HCT116 (cell line): Measurements from ENCODE around the gene SNPH. TPM values are rescaled to one million over a fixed set of nuclear protein-coding genes. Genes with fewer than 3 reads are reported as not detected.

ENCODE experiments used
- ATAC-seq: fragments of 200-7000 bp; cut with Tn5 transposase; 2 replicates; pipeline ENCODE4 v1.9.1; 2020; ENCODE audit warnings: mild to moderate bottlenecking, moderate library complexity
- BruUV-seq: library from RNA; stranded (reverse); fragments of 400-500 nt; replicated peaks from 2 replicates; lab custom pipeline; 2021; lab: Mats Ljungman, UMichigan
- CTCF ChIA-PET: fragments of 300-600 bp; sonication (Branson Sonifier 250); formaldehyde crosslinking; loops from one replicate; lab custom pipeline; 2021; ENCODE audit warnings: antibody characterized with exemption; lab: Charles Lee
- POLR2A ChIA-PET: fragments of 300-600, 350-600 bp; sonication (Branson Sonifier 250); formaldehyde crosslinking; loops from one replicate; lab custom pipeline; 2021; ENCODE audit warnings: antibody characterized with exemption; lab: Charles Lee
- RAD21 ChIA-PET, 2 experiments: fragments of 300-600 bp; sonication (Branson Sonifier 250); formaldehyde crosslinking; loops; one replicate each; lab custom pipeline; 2023; ENCODE audit warnings: low total read pairs in 2 of 2; ENCODE audit not compliant: uncharacterized antibody in 2 of 2, unreplicated experiment in 2 of 2, low non-redundant PET in 1 of 2; lab: Charles Lee
- DNase-seq: peaks from one replicate; pipeline ENCODE4 v3.0.0-alpha.2; 2010; ENCODE audit warnings: low read depth, low spot score
- H2AFZ ChIP-seq: fragments of 200-600 bp; shearing (Covaris generic), sonication (generic); 2 replicates; pipeline ENCODE4 v1.6.1; 2017; ENCODE audit warnings: low read depth, mixed run types, mixed read lengths, antibody characterized with exemption, low read length; ENCODE audit not compliant: poor library complexity, severe bottlenecking
- H3K27ac ChIP-seq: 2 replicates; pipeline ENCODE4 v1.5.1; 2012; ENCODE audit warnings: low read depth, low read length
- H3K27me3 ChIP-seq: fragments of 200-600 bp; sonication (generic); 2 replicates; pipeline ENCODE4 v1.6.1; 2016; ENCODE audit warnings: mixed run types, low read length, mixed read lengths; ENCODE audit not compliant: insufficient read depth
- H3K36me3 ChIP-seq, 2 experiments: fragments of 200-500 bp in 1 of 2; fragments of 200-600 bp in 1 of 2; sonication (Bioruptor generic) in 1 of 2; sonication (generic) in 1 of 2; 2 replicates each; pipeline versions ENCODE4 v1.5.1 to v1.6.1; 2014 to 2016; ENCODE audit warnings: low read length in 2 of 2, inconsistent platforms in 1 of 2, mixed read lengths in 1 of 2, mixed run types in 1 of 2; ENCODE audit not compliant: insufficient read depth in 2 of 2, control insufficient read depth in 1 of 2
- H3K4me1 ChIP-seq, 2 experiments: fragments of 200-600 bp in 1 of 2; sonication (generic) in 1 of 2; 2 replicates each; pipeline versions ENCODE4 v1.5.1 to v1.6.1; 2012 to 2017; ENCODE audit warnings: low read length in 2 of 2, inconsistent platforms in 1 of 2, mild to moderate bottlenecking in 1 of 2, mixed read lengths in 1 of 2, mixed run types in 1 of 2, moderate library complexity in 1 of 2; ENCODE audit not compliant: insufficient read depth in 2 of 2, control insufficient read depth in 1 of 2
- H3K4me2 ChIP-seq: fragments of 200-600 bp; sonication (generic); 2 replicates; pipeline ENCODE4 v1.6.1; 2017; ENCODE audit warnings: mixed run types, low read length, mixed read lengths
- H3K4me3 ChIP-seq, 2 experiments: fragments of 200-600 bp in 1 of 2; sonication (generic) in 1 of 2; replicated peaks in 1 of 2; 2 replicates each; pipeline ENCODE4 v1.5.1; 2011 to 2016; ENCODE audit warnings: low read length in 2 of 2, control low read depth in 1 of 2, low read depth in 1 of 2, mild to moderate bottlenecking in 1 of 2, mixed read lengths in 1 of 2, mixed run types in 1 of 2
- H3K79me2 ChIP-seq: fragments of 200-600 bp; sonication (generic); 2 replicates; pipeline ENCODE4 v1.6.1; 2017; ENCODE audit warnings: mild to moderate bottlenecking, mixed run types, low read length, moderate library complexity, mixed read lengths; ENCODE audit not compliant: insufficient read depth
- H3K9ac ChIP-seq: fragments of 200-600 bp; sonication (generic); 2 replicates; pipeline ENCODE4 v1.6.1; 2016; ENCODE audit warnings: low read length, mixed read lengths
- H3K9me2 ChIP-seq: fragments of 200-600 bp; sonication (generic), shearing (Covaris generic); 2 replicates; pipeline ENCODE4 v1.6.1; 2017; ENCODE audit warnings: mixed run types, mild to moderate bottlenecking, moderate library complexity; ENCODE audit not compliant: insufficient read depth
- H3K9me3 ChIP-seq, 2 experiments: fragments of 200-500 bp in 1 of 2; fragments of 200-600 bp in 1 of 2; sonication (Bioruptor generic) in 1 of 2; sonication (generic) in 1 of 2; 2 replicates each; pipeline ENCODE4 v1.6.1; 2014 to 2017; ENCODE audit warnings: low read length in 2 of 2, mixed read lengths in 2 of 2, inconsistent platforms in 1 of 2, low read depth in 1 of 2, mild to moderate bottlenecking in 1 of 2, mixed run types in 1 of 2, moderate library complexity in 1 of 2; ENCODE audit not compliant: control insufficient read depth in 1 of 2, insufficient read depth in 1 of 2
- H4K20me1 ChIP-seq: fragments of 200-600 bp; sonication (generic), shearing (Covaris generic); 2 replicates; pipeline ENCODE4 v1.6.1; 2017; ENCODE audit warnings: mixed run types, mild to moderate bottlenecking, moderate library complexity; ENCODE audit not compliant: insufficient read depth
- CEBPB ChIP-seq: IDR thresholded peaks from 2 replicates; pipeline ENCODE4 v1.6.1; 2012; ENCODE audit warnings: low read depth
- ELF1 ChIP-seq: IDR thresholded peaks from 2 replicates; pipeline ENCODE4 v1.6.1; 2012; ENCODE audit warnings: low read depth, borderline replicate concordance
- EZH2 ChIP-seq: fragments of 200-600 bp; sonication (generic); IDR thresholded peaks from 2 replicates; pipeline ENCODE4 v1.6.1; 2017; ENCODE audit warnings: antibody characterized with exemption, mixed run types
- EZH2phosphoT487 ChIP-seq: fragments of 200-600 bp; IDR thresholded peaks from 2 replicates; pipeline ENCODE4 v1.6.1; 2018; ENCODE audit warnings: antibody characterized with exemption, borderline replicate concordance
- FOSL1 ChIP-seq: IDR thresholded peaks from 2 replicates; pipeline ENCODE4 v1.6.1; 2012; ENCODE audit warnings: low read depth
- JUND ChIP-seq: IDR thresholded peaks from 2 replicates; pipeline ENCODE4 v1.6.1; 2012
- POLR2A ChIP-seq: IDR thresholded peaks from 2 replicates; pipeline ENCODE4 v1.7.0; 2011; ENCODE audit warnings: borderline replicate concordance; ENCODE audit not compliant: insufficient read depth, insufficient read length; ENCODE audit errors: extremely low read depth
- POLR2AphosphoS5 ChIP-seq: IDR thresholded peaks from 2 replicates; pipeline ENCODE4 v1.6.1; 2011; ENCODE audit warnings: mild to moderate bottlenecking, low read depth, low read length, moderate library complexity
- RAD21 ChIP-seq: IDR thresholded peaks from 2 replicates; pipeline ENCODE4 v1.6.1; 2012; ENCODE audit warnings: low read depth, mild to moderate bottlenecking
- REST ChIP-seq: IDR thresholded peaks from 2 replicates; pipeline ENCODE4 v1.6.1; 2012; ENCODE audit warnings: low read depth
- SIN3A ChIP-seq: IDR thresholded peaks from 2 replicates; pipeline ENCODE4 v1.6.1; 2012; ENCODE audit warnings: low read depth
- SRF ChIP-seq: IDR thresholded peaks from 2 replicates; pipeline ENCODE4 v1.6.1; 2012; ENCODE audit warnings: low read depth
- TCF7L2 ChIP-seq: IDR thresholded peaks from 2 replicates; pipeline ENCODE4 v1.7.0; 2011; ENCODE audit warnings: borderline replicate concordance, inconsistent platforms; ENCODE audit not compliant: insufficient read depth, insufficient read length; ENCODE audit errors: extremely low read depth
- YY1 ChIP-seq: IDR thresholded peaks from 2 replicates; pipeline ENCODE4 v1.6.1; 2011; ENCODE audit warnings: low read length, low read depth, moderate library complexity, mild to moderate bottlenecking; ENCODE audit not compliant: insufficient replicate concordance; ENCODE audit errors: extremely low read depth
- intact Hi-C: fragments of 100-400 bp; cut with micrococcal nuclease; formaldehyde crosslinking; loops from 2 replicates; pipeline ENCODE4 v1.10.0; 2022
- total RNA-seq: library from RNA; stranded (reverse); gene quantifications from one replicate; pipeline ENCODE4 v1.2.1, GENCODE V29; 2021; ENCODE audit not compliant: unreplicated experiment
- TF ChIP-seq, protein P1 (sequence below), 3 experiments: fragments of 200-600 bp in 1 of 3; sonication (generic) in 1 of 3; IDR thresholded peaks in 2 of 3; conservative IDR thresholded peaks in 1 of 3; 2 replicates each; pipeline ENCODE4 v1.5.1; 2012 to 2017; ENCODE audit warnings: low read depth in 2 of 3, low read length in 2 of 3, antibody characterized with exemption in 1 of 3, borderline replicate concordance in 1 of 3, control low read depth in 1 of 3, mild to moderate bottlenecking in 1 of 3, mixed read lengths in 1 of 3, mixed run types in 1 of 3, moderate library complexity in 1 of 3; ENCODE audit not compliant: insufficient read depth in 1 of 3

Gene SNPH
- total RNA-seq, 1 experiment from 2014 or later: 3.2 TPM

DNA sequence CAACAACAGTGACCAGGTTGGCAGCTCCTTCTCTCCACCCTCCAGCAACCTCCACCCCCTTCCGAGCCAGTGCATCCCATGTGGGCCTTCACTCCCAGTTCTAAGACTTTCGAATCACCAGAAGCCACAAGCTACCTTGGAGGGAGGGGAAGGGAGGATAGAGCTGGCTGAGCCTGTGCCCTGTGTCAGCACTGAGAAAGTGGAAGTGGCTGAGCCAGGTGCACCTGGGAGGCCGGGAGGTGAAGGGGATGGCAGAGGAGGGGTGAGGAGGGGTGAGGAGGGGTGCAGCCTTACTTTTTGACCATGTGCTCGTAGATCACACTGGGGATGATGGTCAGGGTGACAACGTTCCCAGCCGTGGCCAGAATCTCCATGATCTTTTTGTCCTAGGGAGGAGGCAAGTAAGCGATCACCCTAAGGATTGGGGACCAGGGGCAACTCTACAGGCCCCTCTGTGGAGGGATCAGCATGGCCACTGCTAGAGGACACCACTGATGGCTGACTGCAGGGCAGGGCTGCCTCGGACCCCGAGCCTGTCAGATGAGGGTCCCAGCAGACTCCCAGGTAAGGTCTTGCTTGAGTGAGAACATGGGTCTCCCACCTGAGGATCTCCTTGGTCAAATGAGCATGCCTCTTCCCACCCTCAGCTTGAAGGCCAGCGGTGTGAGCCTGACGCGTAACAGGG, 44.6 kb downstream of the SNPH start:
- no peaks in the 10 kb centered on the region; the same call in 1 of the 2 replicates for H4K20me1 ChIP-seq
- H3K9me2 ChIP-seq: no peaks in the 10 kb centered on the region
- H3K4me3 ChIP-seq: no peak overlapping the region
- H3K27ac ChIP-seq: no peak overlapping the region
- H3K79me2 ChIP-seq: no peaks in the 10 kb centered on the region
- BruUV-seq: no TSS peak
- no peaks in the 10 kb centered on the region for H3K36me3 ChIP-seq
- H3K9ac ChIP-seq: no peak overlapping the region
- no peak for ATAC-seq
- H3K9me3 ChIP-seq: no peaks in the 10 kb centered on the region
- intact Hi-C loops: no loop called here
- RAD21 ChIA-PET: no interaction called here
- no peak overlapping the region for H2AFZ ChIP-seq
- H3K4me2 ChIP-seq: no peak overlapping the region
- DNase-seq: no peak
- H3K27me3 ChIP-seq: no peaks in the 10 kb centered on the region
- TF ChIP-seq CEBPB: no peak
- TF ChIP-seq EZH2: no peak
- TF ChIP-seq TCF7L2: no peak
- TF ChIP-seq, all 23 proteins: peak for 0
- ChIA-PET CTCF (no interaction called here), POLR2A (no interaction called here)
- H3K4me1 ChIP-seq: peaks cover 0 to 3% of the 10 kb centered on the region in 2 experiments; a peak in 1 of 4 replicates

GRCh38 chr20:1312308-1312707, 46.2 kb downstream of the SNPH start:
- Histone ChIP-seq H3K4me2 (no peak overlapping the region), H2AFZ (no peak overlapping the region), H3K4me3 (no peak overlapping the region), H3K36me3 (no peaks in the 10 kb centered on the region), H3K9ac (no peak overlapping the region), H3K27me3 (no peaks in the 10 kb centered on the region), H3K9me3 (no peaks in the 10 kb centered on the region), H3K4me1 (peaks cover 0 to 3% of the 10 kb centered on the region in 2 experiments; a peak in 1 of 4 replicates), H4K20me1 (no peaks in the 10 kb centered on the region; the same call in 1 of the 2 replicates), H3K79me2 (no peaks in the 10 kb centered on the region), H3K27ac (no peak overlapping the region), H3K9me2 (no peaks in the 10 kb centered on the region)
- TF ChIP-seq SRF: no peak
- no peak for TF ChIP-seq POLR2A
- no peak for TF ChIP-seq REST
- TF ChIP-seq JUND: no peak
- no peak for TF ChIP-seq POLR2AphosphoS5
- TF ChIP-seq YY1: no peak
- TF ChIP-seq FOSL1: no peak
- TF ChIP-seq, protein P1, sequence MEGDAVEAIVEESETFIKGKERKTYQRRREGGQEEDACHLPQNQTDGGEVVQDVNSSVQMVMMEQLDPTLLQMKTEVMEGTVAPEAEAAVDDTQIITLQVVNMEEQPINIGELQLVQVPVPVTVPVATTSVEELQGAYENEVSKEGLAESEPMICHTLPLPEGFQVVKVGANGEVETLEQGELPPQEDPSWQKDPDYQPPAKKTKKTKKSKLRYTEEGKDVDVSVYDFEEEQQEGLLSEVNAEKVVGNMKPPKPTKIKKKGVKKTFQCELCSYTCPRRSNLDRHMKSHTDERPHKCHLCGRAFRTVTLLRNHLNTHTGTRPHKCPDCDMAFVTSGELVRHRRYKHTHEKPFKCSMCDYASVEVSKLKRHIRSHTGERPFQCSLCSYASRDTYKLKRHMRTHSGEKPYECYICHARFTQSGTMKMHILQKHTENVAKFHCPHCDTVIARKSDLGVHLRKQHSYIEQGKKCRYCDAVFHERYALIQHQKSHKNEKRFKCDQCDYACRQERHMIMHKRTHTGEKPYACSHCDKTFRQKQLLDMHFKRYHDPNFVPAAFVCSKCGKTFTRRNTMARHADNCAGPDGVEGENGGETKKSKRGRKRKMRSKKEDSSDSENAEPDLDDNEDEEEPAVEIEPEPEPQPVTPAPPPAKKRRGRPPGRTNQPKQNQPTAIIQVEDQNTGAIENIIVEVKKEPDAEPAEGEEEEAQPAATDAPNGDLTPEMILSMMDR (IDR thresholded peaks at IDR 0.05 in 2 of 3, conservative IDR thresholded peaks at IDR 0.05 in 1 of 3; ENCODE audit: borderline replicate concordance in 1 of 3, insufficient read depth in 1 of 3, low read depth in 2 of 3, low read length in 2 of 3): no peak
- TF ChIP-seq CEBPB: no peak
- no peak for TF ChIP-seq EZH2phosphoT487
- TF ChIP-seq RAD21: no peak
- TF ChIP-seq SIN3A: no peak
- no peak for TF ChIP-seq ELF1
- BruUV-seq: no TSS peak
- RAD21 ChIA-PET: no interaction called here
- POLR2A ChIA-PET: interaction anchor here (0.7 kb wide), 1 partner anchor 47 kb away, joined by 3 read pairs; no protein-coding TSS in a partner anchor
- CTCF ChIA-PET: interaction anchor here (0.8 to 1.3 kb wide), 4 partner anchors 10 to 191 kb away, joined by 3 to 5 read pairs (median 4); no protein-coding TSS in a partner anchor
- ATAC-seq (no peak), DNase-seq (no peak)
- intact Hi-C loops: no loop called here
